Dendritic cell treated with granulocyte-macrophage colony-stimulating factor and Interleukin-4, amounts not matched to agents 40 ng/mL and 50 ng/mL, for 4 days (primary cell): Measurements from ENCODE around the gene DLG4.

Experiments used
- H3K27ac Mint-ChIP-seq: one replicate; pipeline ENCODE4 v1.8.0; 2022; ENCODE audit warnings: mild to moderate bottlenecking, mixed read lengths
- H3K27me3 Mint-ChIP-seq: one replicate; pipeline ENCODE4 v1.8.0; 2022; ENCODE audit warnings: mild to moderate bottlenecking, mixed read lengths
- H3K36me3 Mint-ChIP-seq: one replicate; pipeline ENCODE4 v1.8.0; 2022; ENCODE audit warnings: low read depth, mixed read lengths
- H3K4me1 Mint-ChIP-seq: one replicate; pipeline ENCODE4 v1.8.0; 2022; ENCODE audit warnings: low read depth, mixed read lengths
- H3K4me3 Mint-ChIP-seq: one replicate; pipeline ENCODE4 v1.8.0; 2022; ENCODE audit warnings: mild to moderate bottlenecking, moderate library complexity, mixed read lengths
- H3K9me3 Mint-ChIP-seq: one replicate; pipeline ENCODE4 v1.8.0; 2022; ENCODE audit warnings: mixed read lengths
- intact Hi-C: fragments of 100-400 bp; cut with micrococcal nuclease; formaldehyde crosslinking; loops from one replicate; pipeline ENCODE4 v1.15.0; 2022

DLG4 gene

GRCh38 chr17:7141824-7142223, 77.8 kb downstream of the DLG4 start:
- Mint-ChIP-seq H3K4me3 (no peak overlapping the region), H3K4me1 (peaks cover 53% of the 10 kb centered on the region), H3K27me3 (no peaks in the 10 kb centered on the region), H3K9me3 (no peaks in the 10 kb centered on the region), H3K27ac (no peak overlapping the region), H3K36me3 (peaks cover 24% of the 10 kb centered on the region)
- intact Hi-C loops = no loop called here

- Mint-ChIP-seq H3K27ac (peak overlapping the region; percentile 89), H3K4me1 (peaks cover 54% of the 10 kb centered on the region), H3K27me3 (no peaks in the 10 kb centered on the region), H3K4me3 (peak overlapping the region; percentile 68), H3K9me3 (no peaks in the 10 kb centered on the region), H3K36me3 (peaks cover 24% of the 10 kb centered on the region)
- intact Hi-C loops = no loop called here
These were observed 80.2 kb downstream of the DLG4 start for GRCh38 chr17:7139400-7139799.

- H3K27me3 Mint-ChIP-seq = no peaks in the 10 kb centered on the region
- intact Hi-C loops = no loop called here
- H3K27ac Mint-ChIP-seq = peak overlapping the region; percentile 89
These were observed 80.7 kb downstream of the DLG4 start for GRCh38 chr17:7138800-7139381.

GRCh38 chr17:7137171-7137943, 82.3 kb downstream of the DLG4 start:
- peaks cover 27% of the 10 kb centered on the region for H3K36me3 Mint-ChIP-seq
- peak overlapping the region; percentile 76 for H3K4me3 Mint-ChIP-seq
- no peaks in the 10 kb centered on the region for H3K27me3 Mint-ChIP-seq
- intact Hi-C loops = loop anchor here (1.0 kb wide), 1 partner anchor 37 kb away; no protein-coding TSS in a partner anchor
- H3K27ac Mint-ChIP-seq = peak overlapping the region; percentile 89
- H3K9me3 Mint-ChIP-seq = no peaks in the 10 kb centered on the region
- peaks cover 69% of the 10 kb centered on the region for H3K4me1 Mint-ChIP-seq

More at GRCh38 chr17:7138800-7139381, 80.7 kb downstream of the DLG4 start:
- Mint-ChIP-seq H3K4me1 (peaks cover 54% of the 10 kb centered on the region), H3K9me3 (no peaks in the 10 kb centered on the region), H3K4me3 (peak overlapping the region; percentile 68), H3K36me3 (peaks cover 24% of the 10 kb centered on the region)
